HG02973 (cell line): ENCODE measurements around the gene GOLGA8G.
"Not testable (repeated sequence)": the region's sequence is repeated elsewhere in the genome, so short reads cannot be mapped to it uniquely, and the experiment has no call there.

Experiments used
- ATAC-seq: cut with Tn5 transposase; IDR thresholded peaks from one replicate; pipeline ENCODE4 v1.9.1; 2021; ENCODE audit warnings: moderate library complexity; ENCODE audit not compliant: unreplicated experiment

The GOLGA8G gene, protein sequence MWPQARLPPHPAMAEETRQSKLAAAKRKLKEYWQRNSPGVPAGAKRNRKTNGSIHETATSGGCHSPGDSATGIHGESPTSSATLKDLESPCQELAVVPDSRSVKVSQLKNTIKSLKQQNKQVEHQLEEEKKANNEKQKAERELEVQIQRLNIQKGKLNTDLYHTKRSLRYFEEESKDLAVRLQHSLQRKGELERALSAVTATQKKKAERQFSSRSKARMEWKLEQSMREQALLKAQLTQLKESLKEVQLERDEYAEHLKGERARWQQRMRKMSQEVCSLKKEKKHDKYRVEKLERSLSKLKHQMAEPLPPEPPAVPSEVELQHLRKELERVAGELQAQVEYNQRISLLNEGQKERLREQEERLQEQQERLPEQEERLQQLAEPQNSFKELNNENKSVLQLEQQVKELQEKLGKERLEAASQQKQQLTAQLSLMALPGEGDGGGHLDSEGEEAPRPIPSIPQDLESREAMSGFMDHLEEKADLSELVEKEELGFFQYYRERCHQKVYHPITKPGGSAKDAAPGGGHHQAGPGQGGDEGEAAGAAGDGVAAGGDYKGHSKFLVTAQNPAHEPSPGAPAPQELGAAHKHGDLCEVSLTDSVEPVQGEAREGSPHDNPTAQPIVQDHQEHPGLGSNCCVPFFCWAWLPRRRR

DNA sequence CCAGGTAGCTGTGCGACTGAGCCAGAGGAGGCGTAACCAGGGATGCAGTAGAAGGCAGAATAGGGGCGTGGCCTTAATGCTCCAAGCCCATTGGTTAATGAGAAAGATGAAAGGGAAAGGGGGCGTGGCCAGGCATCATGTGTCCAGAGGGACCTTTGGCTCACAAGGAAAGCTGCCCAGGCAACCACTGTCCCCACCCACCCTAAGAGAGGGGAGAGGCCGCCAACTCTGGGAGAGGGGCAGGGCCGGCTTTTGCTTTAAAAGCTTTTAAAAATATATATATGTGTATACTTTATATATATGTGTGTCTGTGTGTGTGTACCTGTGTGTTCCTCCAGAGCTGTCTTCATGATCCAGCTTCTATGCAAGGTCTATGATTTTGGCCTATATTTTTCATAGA lies at the start of gene GOLGA8G:
TSS of gene GOLGA8G (minus strand) at position 18 of the 400 bp plus-strand sequence. CDS start 62 bp downstream, outside the sequence.
- ATAC-seq, result not testable (repeated sequence)

DNA sequence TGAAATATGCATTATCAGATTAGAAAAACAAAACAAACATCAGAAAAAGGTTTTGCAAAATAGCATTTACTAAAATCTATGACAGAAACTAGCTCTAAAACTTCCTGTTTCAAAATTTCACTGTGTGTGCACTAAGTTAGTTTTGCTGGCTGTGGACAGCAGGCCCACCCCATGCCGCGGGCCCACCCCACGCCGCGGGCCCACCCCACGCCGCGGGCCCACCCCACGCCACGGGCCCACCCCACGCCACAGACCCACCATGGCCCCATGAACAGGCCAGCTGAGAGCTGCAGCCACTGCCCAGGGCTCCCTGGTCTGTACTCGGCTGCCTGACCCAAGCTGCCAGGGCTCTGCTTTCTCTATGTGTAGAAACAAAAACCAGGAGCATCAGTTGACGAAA lies 40.6 kb upstream of the GOLGA8G start:
- ATAC-seq, result not testable (repeated sequence)

DNA sequence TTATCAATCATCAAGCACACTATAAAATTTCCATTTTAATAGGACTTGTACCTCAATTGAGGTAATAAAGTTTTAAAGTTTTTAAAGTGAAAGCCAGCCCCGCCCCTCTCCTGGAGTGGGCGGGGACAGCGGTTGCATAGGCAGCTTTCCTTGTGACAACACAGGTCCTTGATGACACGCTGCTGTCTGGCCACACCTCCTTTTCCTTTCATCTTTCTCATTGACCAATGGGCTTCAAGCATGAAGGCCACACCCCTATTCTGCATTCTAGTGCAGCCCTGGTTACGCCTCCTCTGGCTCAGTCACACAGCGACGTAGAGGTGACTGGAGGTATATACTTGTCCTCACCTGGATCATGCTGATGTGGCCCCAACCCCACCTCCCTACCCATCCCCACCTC lies 20.5 kb upstream of the GOLGA8G start, which contains the start of gene GOLGA6L25:
TSS of gene GOLGA6L25 (plus strand) at position 301 of the 400 bp plus-strand sequence. CDS start at position 362, 61 bp downstream.
- ATAC-seq, result not testable (repeated sequence)

DNA sequence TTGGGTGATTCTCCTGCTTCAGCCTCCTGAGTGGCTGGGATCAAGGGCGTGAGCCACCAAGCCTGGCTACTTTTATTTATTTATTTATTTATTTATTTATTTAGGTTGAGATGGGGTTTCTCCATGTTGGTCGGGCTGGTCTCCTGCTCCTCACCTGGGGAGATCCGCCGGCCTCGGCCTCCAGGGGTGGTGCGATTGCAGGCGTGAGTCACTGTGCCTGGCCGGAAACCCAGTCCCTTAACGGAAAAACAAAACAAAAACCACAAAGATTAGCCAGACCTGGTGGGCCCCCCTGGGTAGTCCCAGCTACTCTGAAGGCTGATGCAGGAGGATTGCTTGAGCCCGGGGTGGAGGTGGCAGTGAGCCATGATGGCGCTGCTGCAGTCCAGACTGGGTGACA lies 17.6 kb downstream of the GOLGA8G start:
- ATAC-seq, result not testable (repeated sequence)

DNA sequence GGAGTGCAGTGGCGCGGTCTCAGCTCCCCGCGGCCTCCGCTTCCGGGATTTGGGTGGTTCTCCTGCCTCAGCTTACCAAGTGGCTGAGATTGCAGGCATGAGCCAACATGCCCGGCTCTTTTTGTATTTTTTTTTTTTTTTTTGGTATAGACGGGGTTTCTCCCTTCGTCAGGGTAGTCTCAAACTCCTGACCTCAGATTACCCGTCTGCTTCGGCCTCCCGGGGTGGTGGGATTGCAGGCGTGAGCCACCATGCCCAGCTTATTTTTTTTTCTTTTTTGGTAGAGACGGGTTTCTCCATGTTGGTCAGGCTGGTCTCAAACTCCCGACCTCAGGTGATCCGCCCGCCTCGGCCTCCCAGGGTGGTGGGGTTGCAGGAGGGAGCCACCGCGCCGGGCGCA lies 18.6 kb downstream of the GOLGA8G start:
- not testable (repeated sequence) for ATAC-seq

DNA sequence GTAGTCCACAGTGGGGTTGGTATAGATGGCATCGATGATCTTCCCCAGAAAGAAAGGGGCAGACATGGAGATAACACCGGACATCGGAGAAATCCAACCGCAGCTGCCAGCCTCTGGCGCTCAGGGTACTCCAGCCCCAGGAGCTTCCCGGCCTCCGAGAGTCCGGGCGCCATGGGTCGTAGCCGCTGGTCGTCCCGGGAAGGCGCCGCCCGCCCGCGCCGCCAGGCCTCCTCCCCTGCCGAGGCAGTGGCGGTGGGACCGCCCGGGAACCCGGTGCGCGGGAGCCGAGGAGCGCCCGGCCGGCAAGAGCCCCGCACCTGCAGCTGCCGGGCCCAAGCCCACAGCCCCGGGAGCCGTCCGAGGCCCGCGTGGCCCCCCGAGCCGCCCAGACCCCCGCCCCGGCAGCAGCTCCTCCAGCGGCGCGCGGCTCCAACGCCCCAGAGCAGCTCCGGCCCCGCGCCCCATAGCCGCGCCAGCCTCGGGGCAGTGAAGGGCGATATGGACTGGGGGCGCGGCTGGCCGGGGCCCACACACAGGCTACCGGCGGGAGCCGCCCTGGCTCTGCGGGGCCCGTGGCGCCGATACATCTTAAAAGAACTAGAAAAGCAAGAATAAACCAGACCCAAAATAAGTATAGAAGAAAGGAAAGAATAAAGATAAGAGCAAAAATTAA lies 24.4 kb downstream of the GOLGA8G start:
- ATAC-seq, result not testable (repeated sequence)

DNA sequence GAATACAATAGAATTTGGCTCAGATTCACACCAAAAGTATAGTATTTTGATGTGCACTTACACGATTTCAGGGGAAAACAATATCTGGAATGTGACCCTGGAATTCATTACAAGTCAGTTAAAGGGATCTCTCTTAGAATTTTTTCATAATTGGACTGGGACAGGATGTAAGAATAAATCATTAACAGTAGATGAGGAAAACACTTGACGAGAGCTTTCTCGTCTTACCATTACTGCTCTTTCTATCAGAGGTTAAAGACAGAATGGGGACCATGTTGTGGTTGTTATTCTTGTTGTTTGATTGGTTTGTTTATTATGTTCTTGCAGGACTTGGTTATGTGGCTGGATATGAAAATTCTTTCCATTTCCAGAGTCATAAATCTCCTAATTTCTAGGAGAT lies 51.4 kb downstream of the GOLGA8G start:
- ATAC-seq, result not testable (repeated sequence)
